Measurements from ENCODE around the gene ARNT2. TPM values are rescaled to one million over a fixed set of nuclear protein-coding genes. Genes with fewer than 3 reads are reported as not detected.

Gene ARNT2
- total RNA-seq, 4 donors from 2014 or later, result 5.1 to 8.8 (median 6.8) TPM

GRCh38 chr15:80565988-80566387, 161.8 kb downstream of the ARNT2 start:
- no peaks in the 10 kb centered on the region for H3K27me3 ChIP-seq
- no peak for DNase-seq (ENCODE audit: low spot score in 2 of 2)
- H3K27ac ChIP-seq, result no peak overlapping the region
- peaks cover 0 to 6% (median 0%) of the 10 kb centered on the region in 4 donors for H3K4me1 ChIP-seq
- 94 to 95% methylated on average over 4 of the region's 4 CpGs for WGBS, 2 donors
- peaks cover 0 to 5% (median 0%) of the 10 kb centered on the region in 3 donors for H3K36me3 ChIP-seq
- no peak overlapping the region for H3K4me3 ChIP-seq
- no peaks in the 10 kb centered on the region for H3K9me3 ChIP-seq
- TF ChIP-seq, protein P1, sequence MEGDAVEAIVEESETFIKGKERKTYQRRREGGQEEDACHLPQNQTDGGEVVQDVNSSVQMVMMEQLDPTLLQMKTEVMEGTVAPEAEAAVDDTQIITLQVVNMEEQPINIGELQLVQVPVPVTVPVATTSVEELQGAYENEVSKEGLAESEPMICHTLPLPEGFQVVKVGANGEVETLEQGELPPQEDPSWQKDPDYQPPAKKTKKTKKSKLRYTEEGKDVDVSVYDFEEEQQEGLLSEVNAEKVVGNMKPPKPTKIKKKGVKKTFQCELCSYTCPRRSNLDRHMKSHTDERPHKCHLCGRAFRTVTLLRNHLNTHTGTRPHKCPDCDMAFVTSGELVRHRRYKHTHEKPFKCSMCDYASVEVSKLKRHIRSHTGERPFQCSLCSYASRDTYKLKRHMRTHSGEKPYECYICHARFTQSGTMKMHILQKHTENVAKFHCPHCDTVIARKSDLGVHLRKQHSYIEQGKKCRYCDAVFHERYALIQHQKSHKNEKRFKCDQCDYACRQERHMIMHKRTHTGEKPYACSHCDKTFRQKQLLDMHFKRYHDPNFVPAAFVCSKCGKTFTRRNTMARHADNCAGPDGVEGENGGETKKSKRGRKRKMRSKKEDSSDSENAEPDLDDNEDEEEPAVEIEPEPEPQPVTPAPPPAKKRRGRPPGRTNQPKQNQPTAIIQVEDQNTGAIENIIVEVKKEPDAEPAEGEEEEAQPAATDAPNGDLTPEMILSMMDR (IDR thresholded peaks at IDR 0.05), result no peak
- TF ChIP-seq EP300 (IDR thresholded peaks at IDR 0.05), result no peak
- no peak for TF ChIP-seq POLR2A (IDR thresholded peaks at IDR 0.05)

DNA sequence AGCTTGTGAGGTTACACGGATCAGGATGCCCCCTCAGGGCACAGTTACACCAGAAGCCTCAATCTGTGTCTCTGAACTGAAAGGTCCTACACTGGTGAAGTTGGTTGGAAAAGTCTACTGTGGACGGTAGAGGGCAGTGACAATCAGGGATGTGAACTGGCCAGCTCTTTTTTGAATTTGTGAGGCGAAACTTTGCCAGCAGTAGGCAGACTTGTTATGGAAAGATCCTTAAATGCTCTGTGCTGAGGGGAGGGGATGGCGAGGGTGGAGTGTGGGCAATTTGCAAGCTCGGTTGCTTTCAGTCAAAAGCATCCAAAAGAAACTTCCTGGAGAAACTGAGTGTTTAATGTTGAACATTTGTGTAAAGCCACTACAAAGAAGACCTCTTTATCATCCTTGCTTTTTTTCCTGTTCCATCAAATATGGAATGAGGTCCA, 163.6 kb downstream of the ARNT2 start:
- Histone ChIP-seq H3K9me3 (no peaks in the 10 kb centered on the region), H3K36me3 (peaks cover 0 to 5% (median 0%) of the 10 kb centered on the region in 3 donors), H3K27me3 (no peaks in the 10 kb centered on the region), H3K4me1 (no peaks in the 10 kb centered on the region), H3K4me3 (no peak overlapping the region), H3K27ac (no peak overlapping the region)
- WGBS, 2 donors, result 1 to 8% methylated on average over 5 of the region's 5 CpGs
- no peak for TF ChIP-seq POLR2A (IDR thresholded peaks at IDR 0.05)
- TF ChIP-seq, protein P1 (IDR thresholded peaks at IDR 0.05), result peak; percentile 42 to 77 (median 65)
- DNase-seq (ENCODE audit: low spot score in 2 of 2), result peak; percentile 23 to 79

- WGBS, 2 donors, result 73 to 83% methylated on average over 8 of the region's 8 CpGs
- Histone ChIP-seq H3K27me3 (no peaks in the 10 kb centered on the region), H3K9me3 (no peaks in the 10 kb centered on the region), H3K4me3 (no peak overlapping the region), H3K4me1 (no peaks in the 10 kb centered on the region), H3K36me3 (peaks cover 0 to 5% (median 0%) of the 10 kb centered on the region in 3 donors), H3K27ac (no peak overlapping the region)
- TF ChIP-seq, protein P1 (IDR thresholded peaks at IDR 0.05), result no peak
- TF ChIP-seq POLR2A (IDR thresholded peaks at IDR 0.05) (no peak), EP300 (IDR thresholded peaks at IDR 0.05) (no peak)
- no peak for DNase-seq (ENCODE audit: low spot score in 2 of 2)
These were observed 164.1 kb downstream of the ARNT2 start for GRCh38 chr15:80568298-80568697.

DNA sequence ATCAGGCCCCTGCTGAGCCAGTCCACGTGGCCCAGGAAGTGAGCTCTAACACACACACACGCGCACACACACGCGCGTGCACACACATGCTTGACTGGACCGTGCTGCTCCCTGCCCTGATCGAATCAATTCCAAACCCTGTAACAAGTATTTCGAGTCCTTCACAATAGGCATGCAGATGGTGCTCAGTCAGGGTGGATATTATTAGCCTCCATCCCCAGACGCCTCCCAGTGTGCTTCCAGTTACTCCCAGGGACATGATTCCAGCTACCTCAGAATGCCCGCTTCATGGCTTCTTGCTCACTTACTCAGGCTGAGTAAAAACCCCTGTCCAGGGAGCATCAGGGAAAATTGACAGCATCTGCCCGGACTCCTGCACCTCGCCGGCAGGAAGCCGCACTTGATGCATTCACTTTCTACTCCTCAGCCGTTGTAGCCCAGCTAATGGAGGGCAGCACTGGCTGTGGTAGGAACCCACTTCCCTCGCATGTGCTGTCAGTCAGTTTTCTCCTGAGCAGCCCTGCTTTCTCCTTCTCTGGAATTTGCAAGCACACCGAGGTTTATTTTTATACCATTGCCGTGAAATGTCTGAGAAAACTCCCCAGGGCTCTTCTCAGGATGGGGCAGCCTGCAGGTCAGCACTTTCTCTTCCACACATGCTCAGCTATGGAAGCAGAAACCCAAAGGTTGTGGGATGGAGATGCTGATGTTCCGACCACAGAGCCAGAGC, 164.9 kb downstream of the ARNT2 start:
- TF ChIP-seq EP300 (IDR thresholded peaks at IDR 0.05) (no peak), POLR2A (IDR thresholded peaks at IDR 0.05) (no peak)
- TF ChIP-seq, protein P1 (IDR thresholded peaks at IDR 0.05), result no peak
- 80 to 85% methylated on average over 20 of the region's 20 CpGs for WGBS, 2 donors
- peaks cover 0 to 3% (median 0%) of the 10 kb centered on the region in 3 donors for H3K36me3 ChIP-seq

DNA sequence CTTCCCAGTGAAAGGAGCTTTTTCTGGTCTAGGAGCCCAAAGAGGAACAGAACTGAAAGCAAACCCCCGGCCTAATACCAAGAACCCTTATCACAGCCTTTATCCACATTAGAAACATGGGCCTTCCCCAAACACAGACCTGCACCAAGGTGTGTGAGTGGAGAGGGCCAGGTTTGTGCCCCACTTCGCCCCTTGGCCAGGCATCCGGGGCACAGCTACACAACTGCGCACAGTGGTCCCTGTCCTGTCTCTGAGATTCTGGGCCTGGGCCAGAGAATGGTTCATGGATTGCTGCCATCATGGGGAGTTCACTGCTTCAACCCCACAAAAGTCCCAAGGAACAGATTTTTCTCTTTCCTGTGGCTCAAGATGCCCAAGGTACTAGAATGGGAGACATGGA, 165.5 kb downstream of the ARNT2 start:
- Histone ChIP-seq H3K4me1 (no peaks in the 10 kb centered on the region), H3K36me3 (peaks cover 0 to under 1% (median 0%) of the 10 kb centered on the region in 3 donors), H3K4me3 (no peak overlapping the region), H3K27ac (no peak overlapping the region), H3K9me3 (no peaks in the 10 kb centered on the region), H3K27me3 (no peaks in the 10 kb centered on the region)
- DNase-seq (ENCODE audit: low spot score in 2 of 2), result no peak
- 97% methylated on average over 4 of the region's 4 CpGs for WGBS, 2 donors
- no peak for TF ChIP-seq POLR2A (IDR thresholded peaks at IDR 0.05)
- no peak for TF ChIP-seq EP300 (IDR thresholded peaks at IDR 0.05)
- TF ChIP-seq, protein P1 (IDR thresholded peaks at IDR 0.05), result no peak

More for the DNA sequence above, 164.9 kb downstream of the ARNT2 start:
- no peaks in the 10 kb centered on the region for H3K27me3 ChIP-seq
- H3K27ac ChIP-seq, result no peak overlapping the region
- no peak overlapping the region for H3K4me3 ChIP-seq
- no peak for DNase-seq (ENCODE audit: low spot score in 2 of 2)
- no peaks in the 10 kb centered on the region for H3K9me3 ChIP-seq
- no peaks in the 10 kb centered on the region for H3K4me1 ChIP-seq
